Naive B cell (primary cell): Measurements from ENCODE around the gene DNAJC6. TPM values are rescaled to one million over a fixed set of nuclear protein-coding genes. Genes with fewer than 3 reads are reported as not detected.
"Not testable (repeated sequence)": the region's sequence is repeated elsewhere in the genome, so short reads cannot be mapped to it uniquely, and the experiment has no call there.

Experiments
- ATAC-seq, 2 donors: fragments of 150-1000 bp; cut with Tn5 transposase; 2 replicates each; pipeline ENCODE4 v1.10.0; 2021; ENCODE audit warnings: low read depth in 2 of 2, mild to moderate bottlenecking in 2 of 2, moderate library complexity in 2 of 2
- DNase-seq: peaks from one replicate; pipeline ENCODE4 v3.0.0; 2022
- H3K27ac Mint-ChIP-seq, 6 donors: one replicate each; pipeline ENCODE4 v1.8.0; 2020 to 2022; ENCODE audit warnings: mild to moderate bottlenecking in 6 of 6, mixed read lengths in 6 of 6, moderate library complexity in 5 of 6, inconsistent platforms in 2 of 6
- H3K27me3 Mint-ChIP-seq, 3 donors: one replicate each; pipeline ENCODE4 v1.8.0; 2021 to 2022; ENCODE audit warnings: mixed read lengths in 3 of 3, mild to moderate bottlenecking in 1 of 3
- H3K36me3 Mint-ChIP-seq, 2 donors: one replicate each; pipeline ENCODE4 v1.8.0; 2020 to 2022; ENCODE audit warnings: mixed read lengths in 2 of 2, inconsistent platforms in 1 of 2, mild to moderate bottlenecking in 1 of 2
- H3K4me1 Mint-ChIP-seq, 3 donors: one replicate each; pipeline ENCODE4 v1.8.0; 2020 to 2022; ENCODE audit warnings: mixed read lengths in 3 of 3, inconsistent platforms in 1 of 3, mild to moderate bottlenecking in 1 of 3, moderate library complexity in 1 of 3
- H3K4me3 Mint-ChIP-seq, 8 donors: one replicate each; pipeline ENCODE4 v1.8.0; 2020 to 2022; ENCODE audit warnings: mild to moderate bottlenecking in 8 of 8, mixed read lengths in 8 of 8, moderate library complexity in 8 of 8, inconsistent platforms in 2 of 8
- H3K9me3 Mint-ChIP-seq, 7 donors: one replicate each; pipeline ENCODE4 v1.8.0; 2020 to 2022; ENCODE audit warnings: mixed read lengths in 7 of 7, mild to moderate bottlenecking in 5 of 7, inconsistent platforms in 2 of 7, moderate library complexity in 1 of 7
- polyA plus RNA-seq, 6 donors: library from polyadenylated mRNA; unstranded; fragments of 300-500 nt; fragmentation: Illumina TruSeq; gene quantifications; one replicate each; pipeline ENCODE4 v1.2.3, GENCODE V29; 2021; ENCODE audit warnings: low read depth in 6 of 6

DNAJC6 gene
- polyA plus RNA-seq, 6 donors from 2014 or later, result 0.19 to 0.63 TPM; not detected in 4

DNA sequence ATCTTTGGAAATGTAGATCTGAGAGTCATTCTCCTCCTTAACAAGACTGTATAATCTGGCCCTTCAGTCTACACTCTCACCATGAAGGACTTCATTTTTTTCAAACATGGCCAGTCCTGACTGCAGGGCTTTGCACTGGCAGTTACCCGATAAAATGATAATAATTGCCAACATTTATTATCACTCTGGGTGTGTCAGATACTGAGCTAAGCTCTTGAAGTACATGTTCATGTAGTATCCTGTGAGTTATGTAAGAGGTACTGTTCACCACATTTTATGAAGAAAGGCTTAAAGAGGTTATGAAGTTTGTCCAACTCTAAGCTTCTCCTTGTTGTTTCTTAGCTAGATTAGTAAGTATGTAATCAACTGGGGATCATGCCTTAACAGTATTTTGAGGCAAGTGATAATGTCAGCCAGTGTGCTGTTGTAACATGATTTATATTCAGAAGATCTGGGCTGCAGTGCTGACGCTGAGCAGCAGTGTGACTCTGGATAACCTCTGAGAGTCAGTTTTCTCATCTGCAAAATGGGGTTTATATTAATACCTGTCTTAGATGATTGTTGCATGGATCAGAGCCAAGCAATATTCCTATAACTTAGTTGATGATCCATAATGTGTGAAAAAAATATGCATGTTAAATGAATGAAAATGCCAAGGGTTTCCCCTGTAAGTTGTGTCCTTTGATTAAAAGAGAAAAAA lies 69.1 kb downstream of the DNAJC6 start:
- ATAC-seq, result no peak
- no peak for DNase-seq
- H3K9me3 Mint-ChIP-seq, result peaks cover 0 to 7% (median 0%) of the 10 kb centered on the region in 7 donors
- no peak overlapping the region for H3K27ac Mint-ChIP-seq
- H3K27me3 Mint-ChIP-seq, result peaks cover 17 to 22% (median 21%) of the 10 kb centered on the region in 3 donors
- H3K36me3 Mint-ChIP-seq, result peaks cover 3 to 6% of the 10 kb centered on the region in 2 donors
- no peak overlapping the region for H3K4me3 Mint-ChIP-seq
- no peaks in the 10 kb centered on the region for H3K4me1 Mint-ChIP-seq

DNA sequence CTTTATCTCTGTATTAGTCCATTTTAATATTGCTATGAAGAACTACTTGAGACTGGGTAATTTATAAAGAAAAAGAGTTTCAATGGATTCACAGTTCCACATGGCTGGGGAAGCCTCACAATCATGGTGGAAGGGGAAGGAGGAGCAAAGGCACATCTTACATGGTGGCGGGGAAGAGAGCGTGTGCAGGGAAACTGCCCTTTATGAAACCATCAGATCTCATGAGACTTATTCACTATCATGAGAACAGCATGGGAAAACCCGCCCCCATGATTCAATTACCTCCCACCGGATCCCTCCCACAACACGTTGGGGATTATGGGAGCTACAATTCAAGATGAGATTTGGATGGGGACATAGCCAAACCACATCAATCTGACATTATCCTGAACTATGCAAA lies 75.1 kb downstream of the DNAJC6 start:
- ATAC-seq, H3K27ac Mint-ChIP-seq, H3K4me1 Mint-ChIP-seq, H3K9me3 Mint-ChIP-seq, H3K4me3 Mint-ChIP-seq, H3K36me3 Mint-ChIP-seq, DNase-seq: not testable (repeated sequence)
- peaks cover 8 to 12% (median 11%) of the 10 kb centered on the region in 3 donors for H3K27me3 Mint-ChIP-seq

DNA sequence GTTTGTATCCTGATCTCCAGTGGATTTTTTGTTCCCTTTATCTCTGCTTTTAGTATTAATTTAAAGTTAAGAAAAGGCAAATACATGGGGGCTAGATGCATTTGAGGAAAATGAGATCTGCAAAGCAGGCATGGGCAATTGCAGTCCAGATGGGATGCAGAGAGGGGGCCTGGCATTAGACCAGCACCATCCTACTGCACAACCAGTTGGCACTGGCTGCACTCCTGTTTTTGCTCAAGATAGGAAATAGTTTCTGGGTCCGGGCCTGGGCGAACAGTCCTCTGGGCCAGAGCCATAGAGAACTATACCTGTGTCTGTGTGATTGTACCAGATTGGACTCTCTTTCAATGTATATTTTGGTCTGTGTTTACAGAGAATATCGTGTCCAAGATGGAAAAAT lies 77.1 kb downstream of the DNAJC6 start:
- DNase-seq (no peak), ATAC-seq (no peak)
- no peaks in the 10 kb centered on the region for H3K4me1 Mint-ChIP-seq
- peaks cover 0 to 6% (median 0%) of the 10 kb centered on the region in 7 donors for H3K9me3 Mint-ChIP-seq
- no peak overlapping the region for H3K4me3 Mint-ChIP-seq
- H3K27me3 Mint-ChIP-seq, result peaks cover 0 to 5% (median 0%) of the 10 kb centered on the region in 3 donors
- no peaks in the 10 kb centered on the region for H3K36me3 Mint-ChIP-seq
- no peak overlapping the region for H3K27ac Mint-ChIP-seq

DNA sequence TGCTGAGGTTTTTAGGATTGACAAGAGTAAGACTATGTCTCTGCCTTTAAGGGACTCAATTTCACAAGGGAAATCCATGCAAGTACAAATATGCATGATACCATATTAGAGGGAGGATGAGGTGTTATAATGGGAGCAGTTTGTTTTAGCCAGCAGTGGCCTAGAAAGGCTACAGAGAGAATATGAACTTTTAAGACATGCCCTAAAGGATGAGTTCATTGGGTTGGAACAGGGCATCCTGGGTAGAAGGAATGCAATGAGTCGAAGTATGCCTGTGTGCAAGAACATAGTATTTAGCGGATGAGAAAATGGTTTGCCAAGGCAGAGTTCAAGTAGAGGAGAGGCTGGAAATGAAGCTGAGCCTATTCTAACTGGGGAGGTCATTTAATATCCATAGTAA lies 78.5 kb downstream of the DNAJC6 start:
- no peak for DNase-seq
- H3K9me3 Mint-ChIP-seq, result peaks cover 0 to 6% (median 0%) of the 10 kb centered on the region in 7 donors
- peaks cover 0 to 1% (median 0%) of the 10 kb centered on the region in 3 donors for H3K27me3 Mint-ChIP-seq
- no peaks in the 10 kb centered on the region for H3K4me1 Mint-ChIP-seq
- no peaks in the 10 kb centered on the region for H3K36me3 Mint-ChIP-seq
- H3K27ac Mint-ChIP-seq, result no peak overlapping the region
- no peak for ATAC-seq
- no peak overlapping the region for H3K4me3 Mint-ChIP-seq

DNA sequence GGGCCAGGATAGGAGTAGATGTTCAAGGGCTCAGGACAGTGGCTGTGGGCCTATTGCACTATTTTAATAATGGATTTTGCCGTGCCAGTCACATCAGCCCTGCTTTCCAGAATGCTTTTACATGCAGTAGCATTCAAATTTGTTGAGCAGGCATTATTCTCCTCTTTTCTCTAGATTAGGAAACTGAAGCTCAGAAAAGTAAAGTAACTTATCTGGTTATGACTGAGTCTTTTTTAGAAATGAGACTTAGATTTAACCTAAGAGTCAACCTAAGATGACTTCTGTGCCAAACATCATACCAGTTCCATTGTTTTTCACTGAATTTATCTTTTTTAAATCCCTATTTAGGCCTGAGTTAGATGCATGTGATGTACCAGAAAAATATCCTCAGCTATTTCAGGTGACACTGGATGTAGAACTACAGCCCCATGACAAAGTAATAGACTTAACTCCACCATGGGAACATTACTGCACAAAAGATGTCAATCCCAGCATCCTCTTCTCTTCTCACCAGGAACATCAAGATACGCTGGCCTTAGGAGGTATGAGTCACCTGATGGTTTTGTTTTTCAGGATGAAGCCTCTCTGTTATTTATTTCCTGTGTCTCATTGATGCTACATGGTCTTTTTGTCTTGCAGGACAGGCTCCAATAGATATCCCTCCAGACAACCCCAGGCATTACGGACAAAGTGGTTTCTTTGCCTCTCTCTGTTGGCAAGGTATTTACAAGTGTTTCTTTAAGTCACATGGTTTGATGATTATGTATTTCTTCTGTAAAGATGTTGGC lies 79.8 kb downstream of the DNAJC6 start:
- Mint-ChIP-seq H3K36me3 (no peaks in the 10 kb centered on the region), H3K4me1 (no peaks in the 10 kb centered on the region), H3K27ac (no peak overlapping the region), H3K27me3 (no peaks in the 10 kb centered on the region), H3K4me3 (no peak overlapping the region), H3K9me3 (peaks cover 0 to 6% (median 0%) of the 10 kb centered on the region in 7 donors)
- no peak for DNase-seq
- ATAC-seq, result no peak

DNA sequence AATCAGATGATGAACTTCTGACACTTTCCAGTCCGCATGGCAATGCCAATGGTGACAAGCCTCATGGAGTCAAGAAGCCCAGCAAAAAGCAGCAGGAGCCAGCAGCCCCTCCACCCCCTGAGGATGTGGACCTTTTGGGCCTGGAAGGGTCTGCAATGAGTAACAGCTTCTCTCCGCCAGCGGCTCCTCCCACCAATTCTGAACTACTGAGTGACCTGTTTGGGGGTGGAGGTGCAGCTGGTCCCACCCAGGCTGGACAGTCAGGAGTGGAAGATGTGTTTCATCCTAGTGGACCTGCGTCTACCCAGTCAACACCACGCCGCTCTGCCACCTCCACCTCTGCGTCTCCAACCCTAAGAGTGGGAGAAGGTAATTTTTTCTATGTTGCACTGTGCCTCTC lies 83.2 kb downstream of the DNAJC6 start:
- H3K27ac Mint-ChIP-seq, result no peak overlapping the region
- DNase-seq, result no peak
- H3K4me1 Mint-ChIP-seq, result no peaks in the 10 kb centered on the region
- H3K27me3 Mint-ChIP-seq, result peaks cover 0 to 4% (median 0%) of the 10 kb centered on the region in 3 donors
- no peak overlapping the region for H3K4me3 Mint-ChIP-seq
- ATAC-seq, result no peak
- no peaks in the 10 kb centered on the region for H3K9me3 Mint-ChIP-seq
- H3K36me3 Mint-ChIP-seq, result no peaks in the 10 kb centered on the region

DNA sequence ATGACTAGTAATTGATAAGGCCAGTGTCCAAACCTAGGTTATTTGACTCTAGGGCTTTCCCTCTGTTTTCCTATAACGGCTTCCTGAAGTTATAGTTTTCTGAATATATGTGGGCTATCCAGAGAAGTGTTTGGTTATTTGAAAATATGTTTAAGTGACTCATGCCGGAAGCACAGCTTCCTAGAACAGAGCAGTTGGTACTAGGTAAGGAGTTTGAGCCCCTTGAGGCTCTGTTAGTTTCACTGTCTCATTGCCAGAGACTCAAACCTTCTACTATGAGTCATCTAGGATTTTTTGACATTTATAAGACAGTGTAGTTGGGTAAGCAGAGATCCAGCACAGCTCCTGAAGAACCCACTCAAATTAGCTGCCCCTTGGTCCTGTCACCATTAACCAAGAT lies 84.0 kb downstream of the DNAJC6 start:
- no peak overlapping the region for H3K4me3 Mint-ChIP-seq
- H3K4me1 Mint-ChIP-seq, result no peaks in the 10 kb centered on the region
- H3K27ac Mint-ChIP-seq, result no peak overlapping the region
- DNase-seq, result no peak
- H3K9me3 Mint-ChIP-seq, result no peaks in the 10 kb centered on the region
- ATAC-seq, result no peak
- no peaks in the 10 kb centered on the region for H3K36me3 Mint-ChIP-seq
- peaks cover 0 to 6% (median 0%) of the 10 kb centered on the region in 3 donors for H3K27me3 Mint-ChIP-seq

DNA sequence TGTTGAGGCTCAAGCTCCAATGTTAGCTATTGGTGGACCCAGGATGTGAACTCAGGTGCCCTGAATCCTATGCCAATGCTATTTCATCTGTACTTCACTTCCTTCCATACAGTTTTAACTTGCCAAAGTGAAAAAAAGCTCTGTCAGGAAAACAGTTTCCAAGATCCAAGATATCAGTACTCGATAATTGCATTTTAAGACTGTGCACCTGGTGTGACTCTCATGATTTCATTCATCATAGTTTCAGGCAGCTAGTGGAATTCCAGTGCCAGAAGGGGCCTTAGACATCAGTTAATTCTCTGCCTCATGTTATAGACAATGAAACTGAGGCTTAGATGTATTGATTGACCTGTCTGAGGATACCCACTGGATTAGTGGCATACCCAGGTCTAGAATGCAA lies 84.6 kb downstream of the DNAJC6 start:
- Mint-ChIP-seq H3K27ac (no peak overlapping the region), H3K36me3 (no peaks in the 10 kb centered on the region), H3K9me3 (no peaks in the 10 kb centered on the region), H3K4me1 (no peaks in the 10 kb centered on the region), H3K27me3 (peaks cover 0 to 8% (median 0%) of the 10 kb centered on the region in 3 donors), H3K4me3 (no peak overlapping the region)
- DNase-seq, result no peak
- no peak for ATAC-seq

DNA sequence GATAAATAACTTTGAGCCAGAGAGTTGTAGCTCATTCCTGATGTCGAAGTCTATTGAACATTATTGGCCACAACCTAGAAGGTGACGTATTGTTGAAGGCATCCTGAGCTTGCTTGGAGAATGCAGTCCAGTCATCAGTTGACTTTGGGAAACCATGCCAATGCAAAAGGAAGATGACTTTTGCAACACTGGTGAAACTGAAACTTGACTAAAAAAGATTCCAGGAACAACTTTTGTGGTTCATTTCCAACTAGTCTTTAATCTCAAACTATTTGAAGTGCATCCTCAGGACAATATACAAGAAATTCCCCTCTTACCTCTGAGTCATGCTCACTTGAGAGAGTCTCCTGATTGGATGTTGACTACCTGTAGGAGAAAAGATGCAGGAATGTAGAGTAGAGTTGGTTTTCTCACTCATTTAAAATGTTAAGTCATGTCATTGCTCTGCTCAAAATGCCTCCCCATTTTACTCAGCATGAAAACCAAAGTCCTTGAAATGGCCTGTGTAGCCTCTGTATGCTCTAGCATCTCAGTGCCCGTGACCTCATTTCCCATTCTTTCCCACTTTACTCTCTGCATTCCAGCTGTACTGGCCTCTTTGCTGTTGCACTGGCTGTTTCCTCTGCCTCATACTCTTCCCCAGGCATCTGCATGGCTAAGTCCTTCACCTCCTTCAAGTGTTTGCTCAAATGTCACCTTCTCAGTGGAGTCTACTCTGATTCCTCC lies 86.7 kb downstream of the DNAJC6 start:
- Mint-ChIP-seq H3K27ac (peak overlapping the region in 1 of 6 donors; percentile 8), H3K4me3 (no peak overlapping the region), H3K9me3 (no peaks in the 10 kb centered on the region), H3K4me1 (no peaks in the 10 kb centered on the region), H3K36me3 (no peaks in the 10 kb centered on the region), H3K27me3 (peaks cover 0 to 8% (median 0%) of the 10 kb centered on the region in 3 donors)
- no peak for ATAC-seq
- no peak for DNase-seq

DNA sequence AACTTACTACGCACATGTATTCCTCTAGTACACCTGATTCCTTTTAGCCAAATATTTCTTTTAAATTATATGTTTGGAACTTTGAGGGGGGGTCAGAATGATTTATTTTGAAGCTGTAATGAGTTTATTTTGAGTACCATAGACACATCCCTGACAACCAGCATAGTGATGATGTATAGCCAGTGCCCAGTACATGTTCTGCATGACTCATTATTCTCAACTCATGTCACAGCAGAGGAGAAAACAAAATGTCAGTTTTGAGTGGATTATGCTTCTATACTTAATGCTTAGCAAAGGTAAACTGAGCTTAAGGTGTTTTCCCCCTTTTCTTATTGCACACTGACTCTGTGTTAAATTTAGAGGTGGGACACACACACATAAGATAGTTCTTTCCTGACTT lies 88.7 kb downstream of the DNAJC6 start:
- ATAC-seq (no peak), DNase-seq (no peak)
- no peaks in the 10 kb centered on the region for H3K4me1 Mint-ChIP-seq
- H3K9me3 Mint-ChIP-seq, result no peaks in the 10 kb centered on the region
- no peak overlapping the region for H3K27ac Mint-ChIP-seq
- peaks cover 0 to 8% (median 0%) of the 10 kb centered on the region in 3 donors for H3K27me3 Mint-ChIP-seq
- no peak overlapping the region for H3K4me3 Mint-ChIP-seq
- no peaks in the 10 kb centered on the region for H3K36me3 Mint-ChIP-seq

DNA sequence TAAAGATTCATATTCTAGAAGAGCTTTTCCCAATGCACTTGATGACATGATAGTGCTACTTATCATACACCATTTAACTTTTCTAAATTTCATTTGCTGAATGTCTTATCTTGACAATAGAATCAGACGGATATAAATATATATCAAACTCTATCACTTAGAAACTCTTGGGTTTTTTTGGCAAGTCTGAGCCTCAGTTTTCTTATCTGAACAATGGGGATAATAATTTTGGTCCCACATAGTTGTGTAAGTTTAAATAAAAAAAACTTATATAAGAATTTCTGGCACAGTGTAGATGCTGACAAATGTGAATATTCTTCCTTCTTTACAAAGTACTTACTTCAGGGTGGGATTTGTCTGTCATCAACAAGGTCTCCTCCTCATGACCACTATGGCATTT lies 89.7 kb downstream of the DNAJC6 start:
- no peaks in the 10 kb centered on the region for H3K4me1 Mint-ChIP-seq
- no peak overlapping the region for H3K4me3 Mint-ChIP-seq

DNA sequence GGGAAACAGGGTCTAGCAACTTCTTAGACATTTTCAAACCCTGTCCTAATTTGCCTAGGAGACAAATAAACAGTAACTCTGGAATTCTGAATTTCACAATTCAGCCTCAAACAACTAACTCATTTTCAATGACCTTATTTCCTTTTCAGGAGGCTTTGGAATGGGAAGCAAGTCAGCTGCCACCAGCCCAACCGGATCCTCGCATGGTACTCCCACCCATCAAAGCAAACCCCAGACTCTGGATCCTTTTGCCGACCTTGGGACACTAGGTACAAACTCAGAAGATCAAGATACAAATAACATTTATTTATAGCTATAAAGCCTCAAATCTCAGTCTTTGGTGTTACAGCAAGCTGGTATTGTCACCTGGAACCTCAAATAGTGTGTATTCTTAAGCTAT lies 92.3 kb downstream of the DNAJC6 start:
- Mint-ChIP-seq H3K36me3 (no peaks in the 10 kb centered on the region), H3K27ac (peak overlapping the region in 1 of 6 donors; percentile 16)
- no peak for ATAC-seq

More for the DNA sequence above, 89.7 kb downstream of the DNAJC6 start:
- Mint-ChIP-seq H3K27me3 (peaks cover 0 to 8% (median 0%) of the 10 kb centered on the region in 3 donors), H3K9me3 (no peaks in the 10 kb centered on the region), H3K27ac (no peak overlapping the region), H3K36me3 (no peaks in the 10 kb centered on the region)
- DNase-seq, result no peak
- ATAC-seq, result no peak

DNA sequence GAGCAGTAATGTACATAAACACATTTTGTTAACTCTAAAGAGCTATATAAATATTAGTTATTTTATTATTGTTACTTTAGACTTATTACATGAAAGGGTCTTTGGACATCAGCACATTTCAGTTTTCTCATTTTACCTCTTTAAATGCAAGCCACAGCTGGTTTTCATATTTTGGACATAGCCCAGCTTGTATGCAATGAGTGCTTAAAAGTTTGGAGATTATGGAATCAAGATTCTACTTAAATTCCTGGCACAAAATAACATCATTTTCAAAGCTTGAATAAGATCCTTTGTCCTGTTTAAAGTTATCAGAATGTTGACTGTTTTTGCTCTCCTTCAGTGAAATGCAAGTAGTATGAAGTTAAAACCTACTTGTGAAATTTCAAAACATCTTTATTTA lies 95.6 kb downstream of the DNAJC6 start:
- no peak overlapping the region for H3K4me3 Mint-ChIP-seq
- ATAC-seq, result no peak
- no peaks in the 10 kb centered on the region for H3K36me3 Mint-ChIP-seq
- no peak for DNase-seq
- H3K9me3 Mint-ChIP-seq, result peaks cover 0 to 7% (median 0%) of the 10 kb centered on the region in 7 donors
- no peaks in the 10 kb centered on the region for H3K4me1 Mint-ChIP-seq
- H3K27me3 Mint-ChIP-seq, result peaks cover 0 to 12% (median 8%) of the 10 kb centered on the region in 3 donors
- no peak overlapping the region for H3K27ac Mint-ChIP-seq

More for the DNA sequence above, 92.3 kb downstream of the DNAJC6 start:
- no peaks in the 10 kb centered on the region for H3K4me1 Mint-ChIP-seq
- H3K27me3 Mint-ChIP-seq, result peaks cover 4 to 8% (median 7%) of the 10 kb centered on the region in 3 donors
- H3K9me3 Mint-ChIP-seq, result no peaks in the 10 kb centered on the region
- DNase-seq, result no peak
- H3K4me3 Mint-ChIP-seq, result no peak overlapping the region
